Measurements from ENCODE around the gene ARL4C. TPM values are rescaled to one million over a fixed set of nuclear protein-coding genes. Genes with fewer than 3 reads are reported as not detected.

ARL4C gene, protein sequence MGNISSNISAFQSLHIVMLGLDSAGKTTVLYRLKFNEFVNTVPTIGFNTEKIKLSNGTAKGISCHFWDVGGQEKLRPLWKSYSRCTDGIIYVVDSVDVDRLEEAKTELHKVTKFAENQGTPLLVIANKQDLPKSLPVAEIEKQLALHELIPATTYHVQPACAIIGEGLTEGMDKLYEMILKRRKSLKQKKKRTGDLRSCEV
- 12.5 TPM for polyA plus RNA-seq (2013)

DNA sequence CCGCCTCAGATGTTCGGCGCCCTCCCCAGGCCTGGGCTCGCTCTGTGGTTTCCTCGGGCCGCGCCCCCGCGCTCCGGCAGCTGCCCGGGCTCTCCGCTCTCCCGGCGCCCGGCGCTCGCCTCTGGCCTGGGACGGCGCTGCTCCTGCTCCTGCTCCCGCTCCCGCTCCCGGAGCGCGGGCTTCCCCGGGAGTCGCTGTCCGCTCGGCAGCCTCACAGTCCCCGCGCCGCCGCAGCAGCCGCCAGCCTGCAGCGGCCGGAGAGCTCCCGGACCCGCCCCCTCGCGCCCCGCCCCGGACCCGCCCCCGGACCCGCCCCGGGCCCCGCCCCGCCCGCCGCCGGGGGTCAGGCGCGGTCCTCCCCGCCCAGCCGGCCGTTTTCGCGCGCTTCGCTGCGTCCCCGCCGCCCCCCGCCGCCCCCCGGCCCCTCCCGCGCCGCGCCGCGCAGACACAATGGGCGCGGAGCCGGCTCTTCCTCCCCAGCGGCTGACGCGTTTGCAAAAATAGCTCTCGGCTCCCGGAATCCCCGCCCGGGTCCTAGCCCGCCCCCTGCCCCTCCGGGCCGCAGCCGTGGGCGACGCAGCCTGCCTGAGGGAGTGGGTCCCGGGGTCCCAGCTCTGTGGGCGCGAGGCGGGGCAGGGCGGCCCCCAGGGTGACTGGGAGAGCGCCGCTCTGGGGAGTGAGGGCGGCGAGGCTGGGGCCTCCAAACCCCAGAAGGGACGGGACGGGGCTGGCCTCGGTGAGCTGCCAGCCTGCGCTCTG, at the start of gene ARL4C:
ARL4C (minus strand) TSS at position 247 of the 759 bp plus-strand sequence. CDS start 495 bp downstream, outside the sequence.
- no peak within 1 kb of the TSS for H3K27ac ChIP-seq (ENCODE audit: insufficient read depth in 1 of 2, low read depth in 1 of 2, low read length in 2 of 2, poor library complexity in 1 of 2, severe bottlenecking in 2 of 2)
- ChIA-PET POLR2A (interaction anchor here (0.6 to 1.9 kb wide), 2 partner anchors 204 to 206 kb away, joined by 3 to 6 read pairs; no protein-coding TSS in a partner anchor), CTCF (interaction anchor here (0.9 to 2.7 kb wide), 10 partner anchors 9 to 639 kb away, joined by 3 to 18 read pairs (median 4); no protein-coding TSS in a partner anchor)
- peak within 1 kb of the TSS; percentile 69 to 81 (median 72) for H3K4me3 ChIP-seq (ENCODE audit: control insufficient read depth in 1 of 7, extremely low read depth in 1 of 7, insufficient read depth in 4 of 7, low read depth in 2 of 7, low read length in 6 of 7)
- no peaks in the 10 kb centered on the region for H3K9me3 ChIP-seq (ENCODE audit: control extremely low read depth in 1 of 5, control insufficient read depth in 4 of 5, insufficient read depth in 2 of 5, low read depth in 1 of 5, low read length in 4 of 5)
- DNase-seq, result peak in 2 of 3 donors; percentile 62 to 67
- H3K4me1 ChIP-seq (ENCODE audit: control extremely low read depth in 1 of 4, control insufficient read depth in 4 of 4, insufficient read depth in 4 of 4, low read length in 3 of 4), result peaks cover 0 to 26% (median 22%) of the 10 kb centered on the region in 4 experiments
- WGBS (ENCODE audit: insufficient coverage), result under 1% methylated on average over 37 of the region's 100 CpGs
- H3K27me3 ChIP-seq (replicated peaks in 2 of 5; ENCODE audit: control insufficient read depth in 4 of 5, insufficient read depth in 5 of 5, low read length in 4 of 5), result peaks cover 0 to 49% (median 34%) of the 10 kb centered on the region in 5 experiments
- no peaks in the 10 kb centered on the region for H3K36me3 ChIP-seq (ENCODE audit: control insufficient read depth in 4 of 4, insufficient read depth in 4 of 4, low read length in 3 of 4)

DNA sequence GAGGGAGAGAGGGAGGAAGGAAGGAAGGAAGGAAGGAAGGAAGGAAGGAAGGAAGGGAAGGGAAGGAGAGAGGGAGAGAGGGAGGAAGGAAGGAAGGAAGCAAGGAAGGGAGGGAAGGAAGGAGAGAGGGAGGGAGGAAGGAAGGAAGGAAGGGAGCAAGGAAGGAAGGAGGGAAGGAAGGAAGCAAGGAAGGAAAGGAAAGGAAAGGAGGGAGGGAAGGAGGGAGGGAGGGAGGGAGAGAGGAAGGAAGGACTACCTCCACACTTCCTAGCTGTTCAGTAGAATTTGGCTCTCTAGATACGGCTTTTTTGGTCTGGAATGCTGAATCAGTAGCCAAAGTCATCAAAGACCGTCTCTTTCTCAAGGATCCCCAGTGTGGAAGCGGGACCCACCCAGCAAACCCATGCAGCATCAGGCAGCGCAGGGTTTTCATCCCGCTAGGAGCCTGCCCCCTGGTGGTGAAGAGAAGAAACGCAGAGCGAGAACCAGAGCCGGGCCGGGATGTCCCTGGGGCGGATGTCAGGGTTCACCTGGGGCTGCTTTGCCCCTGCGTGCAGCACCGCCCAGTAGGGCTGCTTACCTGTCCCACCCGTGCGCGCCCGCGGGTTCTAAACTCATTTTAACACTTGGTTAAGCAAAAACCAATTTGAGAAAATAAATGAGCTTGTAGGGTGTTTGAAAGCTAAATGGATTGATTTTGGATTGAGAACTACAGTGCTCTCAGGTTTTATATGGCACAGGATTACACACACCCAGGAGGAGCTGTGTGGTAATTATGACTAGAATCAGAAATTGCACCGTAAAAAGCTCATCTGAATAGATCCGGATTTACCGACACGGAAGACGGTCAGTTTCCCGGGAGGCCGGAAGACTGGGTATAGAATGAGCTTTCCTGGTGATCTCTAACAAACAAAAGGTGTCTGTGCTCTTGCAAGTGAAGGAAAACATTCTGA, 48.1 kb upstream of the ARL4C start:
- Histone ChIP-seq H3K4me1 (ENCODE audit: control extremely low read depth in 1 of 4, control insufficient read depth in 4 of 4, insufficient read depth in 4 of 4, low read length in 3 of 4) (no peaks in the 10 kb centered on the region), H3K27ac (ENCODE audit: insufficient read depth in 1 of 2, low read depth in 1 of 2, low read length in 2 of 2, poor library complexity in 1 of 2, severe bottlenecking in 2 of 2) (no peak overlapping the region), H3K4me3 (ENCODE audit: control insufficient read depth in 1 of 7, extremely low read depth in 1 of 7, insufficient read depth in 4 of 7, low read depth in 2 of 7, low read length in 6 of 7) (no peak overlapping the region), H3K27me3 (replicated peaks in 2 of 5; ENCODE audit: control insufficient read depth in 4 of 5, insufficient read depth in 5 of 5, low read length in 4 of 5) (peaks cover 0 to 15% (median 4%) of the 10 kb centered on the region in 5 experiments), H3K36me3 (ENCODE audit: control insufficient read depth in 4 of 4, insufficient read depth in 4 of 4, low read length in 3 of 4) (no peaks in the 10 kb centered on the region), H3K9me3 (ENCODE audit: control extremely low read depth in 1 of 5, control insufficient read depth in 4 of 5, insufficient read depth in 2 of 5, low read depth in 1 of 5, low read length in 4 of 5) (no peaks in the 10 kb centered on the region)
- WGBS (ENCODE audit: insufficient coverage), result 28% methylated on average over 19 of the region's 24 CpGs
- DNase-seq, result peak; percentile 48 to 68 (median 60)
- ChIA-PET POLR2A (no interaction called here), CTCF (interaction anchor here (0.6 to 2.1 kb wide), 29 partner anchors 9 to 673 kb away, joined by 3 to 12 read pairs (median 3); no protein-coding TSS in a partner anchor)

DNA sequence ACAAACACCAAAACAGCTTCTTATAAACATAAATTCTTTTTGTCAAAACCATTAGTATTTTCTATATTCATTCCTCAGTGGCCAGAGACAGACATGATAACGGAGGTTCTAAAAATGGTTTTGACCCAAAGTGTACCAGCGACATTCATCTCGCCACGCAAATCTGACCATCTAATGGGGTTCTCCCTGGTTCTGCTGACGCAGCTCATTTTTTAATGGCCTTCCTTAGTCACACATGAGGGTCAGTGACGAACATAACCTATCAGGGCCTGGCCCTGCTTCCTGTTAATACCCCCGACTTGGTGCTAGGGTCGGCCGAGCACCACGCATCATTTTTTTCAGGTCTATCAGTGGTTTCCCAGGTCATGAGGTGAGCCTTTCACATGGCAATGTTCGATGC, 45.9 kb upstream of the ARL4C start:
- Histone ChIP-seq H3K36me3 (ENCODE audit: control insufficient read depth in 4 of 4, insufficient read depth in 4 of 4, low read length in 3 of 4) (no peaks in the 10 kb centered on the region), H3K4me3 (ENCODE audit: control insufficient read depth in 1 of 7, extremely low read depth in 1 of 7, insufficient read depth in 4 of 7, low read depth in 2 of 7, low read length in 6 of 7) (no peak overlapping the region), H3K4me1 (ENCODE audit: control extremely low read depth in 1 of 4, control insufficient read depth in 4 of 4, insufficient read depth in 4 of 4, low read length in 3 of 4) (no peaks in the 10 kb centered on the region), H3K9me3 (ENCODE audit: control extremely low read depth in 1 of 5, control insufficient read depth in 4 of 5, insufficient read depth in 2 of 5, low read depth in 1 of 5, low read length in 4 of 5) (peaks cover 0 to 7% (median 3%) of the 10 kb centered on the region in 5 experiments), H3K27me3 (replicated peaks in 2 of 5; ENCODE audit: control insufficient read depth in 4 of 5, insufficient read depth in 5 of 5, low read length in 4 of 5) (peaks cover 0 to 12% (median 5%) of the 10 kb centered on the region in 5 experiments), H3K27ac (ENCODE audit: insufficient read depth in 1 of 2, low read depth in 1 of 2, low read length in 2 of 2, poor library complexity in 1 of 2, severe bottlenecking in 2 of 2) (no peak overlapping the region)
- ChIA-PET POLR2A (no interaction called here), CTCF (no interaction called here)
- WGBS (ENCODE audit: insufficient coverage), result 93% methylated on average over 11 of the region's 11 CpGs
- DNase-seq, result no peak

DNA sequence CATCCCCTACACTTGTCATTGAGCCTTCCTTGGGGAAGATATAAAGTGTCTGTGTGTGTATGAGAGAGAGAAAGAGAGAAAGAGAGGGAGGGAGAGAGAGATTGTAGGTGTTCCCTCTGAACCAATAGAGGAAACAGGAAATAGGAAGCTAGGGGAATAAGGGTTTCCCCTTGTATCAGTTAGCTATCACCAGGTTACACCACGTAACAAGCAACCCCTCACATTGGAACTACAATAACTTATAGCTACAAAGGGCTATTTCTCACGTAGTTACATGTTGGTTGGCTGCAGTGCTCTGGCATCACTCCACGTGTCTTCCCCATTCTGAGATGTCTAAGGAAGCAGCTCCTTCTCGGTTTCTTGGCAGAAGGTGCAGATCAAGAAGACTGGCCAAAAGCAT, 41.0 kb upstream of the ARL4C start:
- DNase-seq, result no peak
- peaks cover 0 to 7% (median 3%) of the 10 kb centered on the region in 5 experiments for H3K9me3 ChIP-seq (ENCODE audit: control extremely low read depth in 1 of 5, control insufficient read depth in 4 of 5, insufficient read depth in 2 of 5, low read depth in 1 of 5, low read length in 4 of 5)
- POLR2A ChIA-PET, result no interaction called here
- no peaks in the 10 kb centered on the region for H3K4me1 ChIP-seq (ENCODE audit: control extremely low read depth in 1 of 4, control insufficient read depth in 4 of 4, insufficient read depth in 4 of 4, low read length in 3 of 4)
- WGBS (ENCODE audit: insufficient coverage), result 95% methylated on average over 2 of the region's 4 CpGs
- CTCF ChIA-PET, result interaction anchor here (1.7 to 2.2 kb wide), 2 partner anchors 9 to 579 kb away, joined by 4 to 5 read pairs; no protein-coding TSS in a partner anchor
- no peak overlapping the region for H3K4me3 ChIP-seq (ENCODE audit: control insufficient read depth in 1 of 7, extremely low read depth in 1 of 7, insufficient read depth in 4 of 7, low read depth in 2 of 7, low read length in 6 of 7)
- H3K27me3 ChIP-seq (replicated peaks in 2 of 5; ENCODE audit: control insufficient read depth in 4 of 5, insufficient read depth in 5 of 5, low read length in 4 of 5), result peaks cover 2 to 10% (median 7%) of the 10 kb centered on the region in 5 experiments
- no peak overlapping the region for H3K27ac ChIP-seq (ENCODE audit: insufficient read depth in 1 of 2, low read depth in 1 of 2, low read length in 2 of 2, poor library complexity in 1 of 2, severe bottlenecking in 2 of 2)
- H3K36me3 ChIP-seq (ENCODE audit: control insufficient read depth in 4 of 4, insufficient read depth in 4 of 4, low read length in 3 of 4), result no peaks in the 10 kb centered on the region

DNA sequence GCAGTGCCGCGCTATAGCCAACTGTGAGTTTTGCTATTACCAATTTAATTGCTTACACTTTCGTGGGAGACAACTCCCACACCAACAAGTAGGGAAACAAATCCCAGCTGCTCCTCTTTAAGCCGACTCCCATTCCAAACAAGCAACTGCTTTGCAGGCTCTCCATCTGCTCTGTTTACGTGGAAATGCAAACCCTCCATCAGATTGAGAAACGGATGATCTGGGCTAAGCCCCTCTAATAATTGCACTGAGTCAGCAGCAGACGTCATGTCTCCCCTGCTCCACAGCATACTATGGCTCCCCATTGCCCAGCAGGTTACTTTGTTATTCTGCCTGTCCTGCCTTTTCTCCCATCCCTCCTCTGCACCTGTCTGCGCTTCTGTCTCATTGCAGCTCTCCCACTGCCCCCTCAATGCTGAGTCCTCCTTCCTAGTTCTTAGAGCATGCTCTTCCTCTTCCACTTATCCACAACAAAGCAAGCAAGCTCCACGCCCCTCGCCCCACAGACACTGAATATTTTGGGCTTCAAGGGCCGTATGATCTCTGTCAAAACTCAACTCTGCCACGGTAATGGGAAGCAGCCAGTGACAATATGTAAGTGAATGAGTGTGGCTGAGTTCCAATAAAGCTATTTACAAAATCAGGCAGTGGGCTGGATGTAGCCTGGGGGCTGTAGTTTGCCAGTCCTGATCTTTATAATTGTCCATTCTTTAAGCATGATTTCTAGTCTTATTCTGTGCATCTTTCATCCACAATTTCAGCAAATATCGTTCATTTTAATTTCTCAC, 39.5 kb upstream of the ARL4C start:
- Histone ChIP-seq H3K27me3 (replicated peaks in 2 of 5; ENCODE audit: control insufficient read depth in 4 of 5, insufficient read depth in 5 of 5, low read length in 4 of 5) (peaks cover 6 to 10% (median 7%) of the 10 kb centered on the region in 5 experiments), H3K36me3 (ENCODE audit: control insufficient read depth in 4 of 4, insufficient read depth in 4 of 4, low read length in 3 of 4) (no peaks in the 10 kb centered on the region), H3K4me1 (ENCODE audit: control extremely low read depth in 1 of 4, control insufficient read depth in 4 of 4, insufficient read depth in 4 of 4, low read length in 3 of 4) (no peaks in the 10 kb centered on the region), H3K9me3 (ENCODE audit: control extremely low read depth in 1 of 5, control insufficient read depth in 4 of 5, insufficient read depth in 2 of 5, low read depth in 1 of 5, low read length in 4 of 5) (peaks cover 0 to 7% (median 3%) of the 10 kb centered on the region in 5 experiments), H3K4me3 (ENCODE audit: control insufficient read depth in 1 of 7, extremely low read depth in 1 of 7, insufficient read depth in 4 of 7, low read depth in 2 of 7, low read length in 6 of 7) (no peak overlapping the region), H3K27ac (ENCODE audit: insufficient read depth in 1 of 2, low read depth in 1 of 2, low read length in 2 of 2, poor library complexity in 1 of 2, severe bottlenecking in 2 of 2) (no peak overlapping the region)
- no peak for DNase-seq
- ChIA-PET CTCF (interaction anchor here (1.3 to 2.1 kb wide), 2 partner anchors 9 to 15 kb away, joined by 4 to 11 read pairs; no protein-coding TSS in a partner anchor), POLR2A (no interaction called here)
- 83% methylated on average over 12 of the region's 13 CpGs for WGBS (ENCODE audit: insufficient coverage)

DNA sequence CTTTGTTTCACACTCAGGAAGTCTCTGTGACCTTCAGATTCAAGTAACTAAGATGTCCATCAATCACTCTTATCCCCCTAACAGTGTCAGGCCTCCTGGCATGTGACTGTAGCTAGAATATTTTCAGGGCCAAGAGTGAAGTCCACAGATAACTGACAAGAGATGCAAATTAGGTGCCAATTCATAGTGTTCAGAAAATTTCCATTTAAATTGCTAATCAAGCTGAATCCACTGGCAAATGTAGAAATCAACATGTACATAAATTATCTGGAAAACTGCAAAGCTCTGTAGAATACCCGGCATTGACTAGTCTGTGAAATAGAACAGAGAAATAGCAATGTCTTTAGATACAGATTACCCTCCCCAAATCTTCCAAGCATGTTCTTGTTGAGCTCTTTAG, 38.6 kb upstream of the ARL4C start:
- no peak overlapping the region for H3K4me3 ChIP-seq (ENCODE audit: control insufficient read depth in 1 of 7, extremely low read depth in 1 of 7, insufficient read depth in 4 of 7, low read depth in 2 of 7, low read length in 6 of 7)
- H3K4me1 ChIP-seq (ENCODE audit: control extremely low read depth in 1 of 4, control insufficient read depth in 4 of 4, insufficient read depth in 4 of 4, low read length in 3 of 4), result no peaks in the 10 kb centered on the region
- ChIA-PET CTCF (interaction anchor here (1.3 to 2.1 kb wide), 2 partner anchors 10 to 16 kb away, joined by 4 to 11 read pairs; no protein-coding TSS in a partner anchor), POLR2A (no interaction called here)
- no peaks in the 10 kb centered on the region for H3K36me3 ChIP-seq (ENCODE audit: control insufficient read depth in 4 of 4, insufficient read depth in 4 of 4, low read length in 3 of 4)
- no peak for DNase-seq
- H3K27ac ChIP-seq (ENCODE audit: insufficient read depth in 1 of 2, low read depth in 1 of 2, low read length in 2 of 2, poor library complexity in 1 of 2, severe bottlenecking in 2 of 2), result no peak overlapping the region
- H3K9me3 ChIP-seq (ENCODE audit: control extremely low read depth in 1 of 5, control insufficient read depth in 4 of 5, insufficient read depth in 2 of 5, low read depth in 1 of 5, low read length in 4 of 5), result peaks cover 0 to 7% (median 3%) of the 10 kb centered on the region in 5 experiments
- peaks cover 6 to 10% (median 7%) of the 10 kb centered on the region in 5 experiments for H3K27me3 ChIP-seq (replicated peaks in 2 of 5; ENCODE audit: control insufficient read depth in 4 of 5, insufficient read depth in 5 of 5, low read length in 4 of 5)
- no CpG with 5 or more reads among the region's 1 CpG for WGBS (ENCODE audit: insufficient coverage)
